Right atrium auricular region (tissue), 2 donors: Measurements from ENCODE around the gene HDAC7. TPM values are rescaled to one million over a fixed set of nuclear protein-coding genes. Genes with fewer than 3 reads are reported as not detected.
A peak's percentile ranks its signal among the peaks of the same experiment; 100 is the strongest.

Experiments
- DNase-seq: peaks from one replicate; pipeline ENCODE4 v3.0.0-alpha.2; 2019; ENCODE audit warnings: low spot score
- H3K27ac ChIP-seq, 2 donors: fragments of 200-600 bp; sonication (generic); 1 replicate in 1 of 2; 2 replicates in 1 of 2; pipeline ENCODE4 v1.5.1; 2016 to 2019
- H3K27me3 ChIP-seq, 2 donors: fragments of 200-600 bp; sonication (generic); one replicate each; pipeline versions ENCODE4 v1.5.1 to v1.6.0; 2017 to 2019
- H3K36me3 ChIP-seq: fragments of 200-600 bp; sonication (generic); one replicate; pipeline ENCODE4 v1.5.1; 2016
- H3K4me1 ChIP-seq, 2 donors: fragments of 200-600 bp; sonication (generic); one replicate each; pipeline versions ENCODE4 v1.5.1 to v1.6.0; 2017 to 2019
- H3K4me3 ChIP-seq, 2 donors: fragments of 200-600 bp; sonication (generic); 1 replicate in 1 of 2; 2 replicates in 1 of 2; pipeline ENCODE4 v1.5.1; 2017 to 2019; ENCODE audit warnings: mild to moderate bottlenecking in 1 of 2, moderate library complexity in 1 of 2
- H3K9me3 ChIP-seq, 2 donors: fragments of 200-600 bp; sonication (generic); one replicate each; pipeline ENCODE4 v1.5.1; 2019
- total RNA-seq, 2 donors: library from RNA; depleted of rRNA; stranded (reverse); fragments of >200 nt; gene quantifications; one replicate each; pipeline ENCODE4 v1.1.0, GENCODE V29; 2016
- TF ChIP-seq, protein P1 (sequence below), 2 donors: fragments of 200-600 bp; sonication (generic); IDR thresholded peaks; one replicate each; pipeline ENCODE4 v1.5.1; 2019; ENCODE audit warnings: antibody characterized with exemption in 2 of 2

HDAC7 gene
- total RNA-seq, 2 donors from 2014 or later, result 33.4 to 60.2 TPM

DNA sequence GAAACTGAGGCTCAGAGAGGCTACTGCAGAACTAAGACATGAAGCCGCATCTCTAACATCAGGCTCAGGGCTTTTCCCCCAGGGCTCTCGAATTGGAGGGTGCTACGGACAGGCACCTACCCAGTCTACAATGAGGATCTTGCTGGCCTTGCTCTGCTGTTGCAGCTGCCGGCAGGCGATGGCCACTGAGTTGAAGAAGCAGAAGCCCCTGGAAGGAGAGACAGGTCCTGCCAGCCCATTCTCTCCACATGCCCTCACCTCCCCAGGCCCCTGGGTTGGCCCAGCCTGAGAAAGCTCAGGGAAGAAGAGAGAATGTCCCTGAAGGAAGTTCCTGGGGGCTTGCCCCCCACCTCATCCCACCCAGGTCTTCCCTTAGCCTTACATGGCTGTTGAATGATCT is 30.6 kb downstream of the HDAC7 start:
- H3K27ac ChIP-seq, result no peak overlapping the region
- no peaks in the 10 kb centered on the region for H3K9me3 ChIP-seq
- no peaks in the 10 kb centered on the region for H3K27me3 ChIP-seq
- DNase-seq, result no peak
- peaks cover 0 to 9% of the 10 kb centered on the region in 2 donors for H3K4me1 ChIP-seq
- H3K4me3 ChIP-seq, result no peak overlapping the region
- TF ChIP-seq, protein P1, sequence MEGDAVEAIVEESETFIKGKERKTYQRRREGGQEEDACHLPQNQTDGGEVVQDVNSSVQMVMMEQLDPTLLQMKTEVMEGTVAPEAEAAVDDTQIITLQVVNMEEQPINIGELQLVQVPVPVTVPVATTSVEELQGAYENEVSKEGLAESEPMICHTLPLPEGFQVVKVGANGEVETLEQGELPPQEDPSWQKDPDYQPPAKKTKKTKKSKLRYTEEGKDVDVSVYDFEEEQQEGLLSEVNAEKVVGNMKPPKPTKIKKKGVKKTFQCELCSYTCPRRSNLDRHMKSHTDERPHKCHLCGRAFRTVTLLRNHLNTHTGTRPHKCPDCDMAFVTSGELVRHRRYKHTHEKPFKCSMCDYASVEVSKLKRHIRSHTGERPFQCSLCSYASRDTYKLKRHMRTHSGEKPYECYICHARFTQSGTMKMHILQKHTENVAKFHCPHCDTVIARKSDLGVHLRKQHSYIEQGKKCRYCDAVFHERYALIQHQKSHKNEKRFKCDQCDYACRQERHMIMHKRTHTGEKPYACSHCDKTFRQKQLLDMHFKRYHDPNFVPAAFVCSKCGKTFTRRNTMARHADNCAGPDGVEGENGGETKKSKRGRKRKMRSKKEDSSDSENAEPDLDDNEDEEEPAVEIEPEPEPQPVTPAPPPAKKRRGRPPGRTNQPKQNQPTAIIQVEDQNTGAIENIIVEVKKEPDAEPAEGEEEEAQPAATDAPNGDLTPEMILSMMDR (IDR thresholded peaks at IDR 0.05), result no peak
- H3K36me3 ChIP-seq, result peaks cover 100% of the 10 kb centered on the region

DNA sequence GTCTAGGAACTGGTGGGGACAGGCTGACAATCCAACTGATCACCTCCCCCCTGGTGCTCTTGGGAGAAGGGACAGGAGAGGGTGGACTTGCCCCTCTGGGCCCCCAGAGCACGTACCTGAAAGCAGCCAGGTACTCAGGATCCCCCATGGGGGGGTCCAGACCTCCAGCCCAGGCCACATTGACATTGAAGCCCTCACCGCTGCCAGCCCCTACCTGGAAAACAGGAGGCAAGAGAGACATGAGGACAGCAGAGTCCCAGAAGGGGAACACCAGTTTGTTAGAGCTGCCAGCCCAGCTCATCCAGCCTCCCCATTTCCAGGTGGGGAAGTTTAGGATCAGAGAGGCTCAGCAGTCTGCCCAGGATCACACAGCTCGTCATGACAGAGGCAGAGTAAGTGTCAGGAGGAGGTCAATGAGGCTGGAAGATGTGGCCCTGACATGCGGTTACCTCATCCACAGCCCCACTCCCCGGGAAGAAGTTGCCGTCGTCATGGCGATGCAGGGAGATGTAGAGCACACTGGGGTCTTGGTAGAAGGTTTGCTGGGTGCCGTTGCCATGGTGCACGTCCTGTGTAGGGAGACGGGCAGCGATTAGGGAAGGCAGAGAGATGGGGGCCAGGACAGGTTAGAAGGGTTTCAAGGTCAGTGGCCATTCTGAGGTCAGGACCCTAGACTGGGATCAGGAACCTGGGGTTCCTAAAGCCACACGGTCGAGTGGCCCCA is 31.9 kb downstream of the HDAC7 start:
- H3K27ac ChIP-seq, result no peak overlapping the region
- peaks cover 100% of the 10 kb centered on the region for H3K36me3 ChIP-seq
- no peaks in the 10 kb centered on the region for H3K27me3 ChIP-seq
- peaks cover 0 to 9% of the 10 kb centered on the region in 2 donors for H3K4me1 ChIP-seq
- H3K4me3 ChIP-seq, result no peak overlapping the region
- no peaks in the 10 kb centered on the region for H3K9me3 ChIP-seq
- TF ChIP-seq, protein P1 (IDR thresholded peaks at IDR 0.05), result no peak
- no peak for DNase-seq

DNA sequence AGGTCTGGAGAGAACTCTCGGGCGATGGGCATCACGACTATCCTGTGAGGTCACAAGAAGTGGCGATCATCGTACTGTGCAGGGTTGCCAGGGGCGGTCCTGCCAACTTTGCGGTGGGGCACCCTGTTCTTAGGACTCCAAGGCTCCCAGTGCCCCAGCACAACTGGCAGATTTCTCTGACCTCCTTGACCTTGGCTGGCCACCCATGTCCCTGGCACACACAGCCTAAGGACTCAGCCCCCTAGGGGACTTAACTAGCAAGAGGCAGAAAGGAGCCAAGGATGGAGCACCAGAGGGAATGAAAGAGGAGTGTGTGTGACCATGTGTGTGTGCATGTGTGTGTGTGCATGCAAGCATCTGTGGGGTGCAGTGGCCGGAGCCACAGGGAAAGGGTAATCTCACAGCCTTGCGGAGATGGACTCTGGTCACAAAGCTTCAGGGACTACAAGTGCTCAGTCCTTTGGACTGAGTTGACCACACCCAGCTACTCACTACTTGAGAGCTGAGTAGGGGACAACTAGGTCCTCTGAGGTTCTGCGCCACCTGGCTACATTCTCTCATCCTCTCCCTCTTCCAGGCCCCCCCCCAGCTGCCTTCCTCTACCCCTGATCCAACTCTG is 32.9 kb downstream of the HDAC7 start:
- peaks cover 0 to 9% of the 10 kb centered on the region in 2 donors for H3K4me1 ChIP-seq
- H3K4me3 ChIP-seq, result no peak overlapping the region
- DNase-seq, result no peak
- no peaks in the 10 kb centered on the region for H3K9me3 ChIP-seq
- H3K36me3 ChIP-seq, result peaks cover 91% of the 10 kb centered on the region
- H3K27ac ChIP-seq, result peak overlapping the region in 1 of 2 donors; percentile 6
- TF ChIP-seq, protein P1 (IDR thresholded peaks at IDR 0.05), result no peak
- H3K27me3 ChIP-seq, result no peaks in the 10 kb centered on the region

DNA sequence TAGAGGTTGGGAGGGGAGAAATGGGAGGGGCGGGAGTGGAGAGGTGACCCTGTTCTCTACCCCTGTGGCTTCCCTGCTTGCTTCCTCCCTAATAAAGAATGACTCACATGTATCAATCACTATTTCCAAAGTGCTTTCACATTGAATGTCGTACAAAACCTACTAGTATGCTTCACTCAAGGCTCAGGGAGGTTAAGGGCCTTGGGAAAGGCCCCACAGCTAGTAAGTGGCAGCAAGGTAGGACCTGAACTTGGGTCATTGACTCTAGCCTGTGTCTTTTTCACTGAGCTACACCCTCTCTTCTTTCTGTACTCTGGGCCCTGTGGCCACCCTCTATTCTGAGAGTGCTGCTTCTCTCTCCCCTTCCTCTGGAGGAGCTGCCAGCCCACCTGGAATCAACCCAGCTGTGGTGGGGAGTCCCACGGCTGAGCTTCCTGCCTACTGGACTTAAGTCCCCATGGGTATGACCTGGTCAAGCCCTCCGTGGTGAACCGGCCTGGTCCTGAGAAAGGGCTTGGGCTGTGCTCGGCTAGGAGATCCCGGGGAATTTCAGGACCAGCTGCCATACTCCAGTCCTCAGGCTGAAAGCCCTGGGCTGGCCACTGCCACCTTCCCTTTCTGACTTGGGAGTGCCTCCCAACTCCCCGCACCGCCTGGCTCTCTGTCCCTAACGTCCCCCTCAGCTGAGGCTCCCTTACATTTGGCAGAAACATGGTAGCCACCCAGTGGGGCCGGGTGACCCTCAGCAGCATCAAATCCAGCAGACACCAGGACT is 33.6 kb downstream of the HDAC7 start:
- no peak overlapping the region for H3K4me3 ChIP-seq
- DNase-seq, result no peak
- H3K27me3 ChIP-seq, result no peaks in the 10 kb centered on the region
- peaks cover 0 to 9% of the 10 kb centered on the region in 2 donors for H3K4me1 ChIP-seq
- H3K27ac ChIP-seq, result peak overlapping the region; percentile 6 to 12
- TF ChIP-seq, protein P1 (IDR thresholded peaks at IDR 0.05), result no peak
- H3K9me3 ChIP-seq, result no peaks in the 10 kb centered on the region
- peaks cover 84% of the 10 kb centered on the region for H3K36me3 ChIP-seq

GRCh38 chr12:47785036-47785886 is 34.4 kb downstream of the HDAC7 start:
- DNase-seq, result no peak
- Histone ChIP-seq H3K4me1 (peaks cover 0 to 9% of the 10 kb centered on the region in 2 donors), H3K4me3 (no peak overlapping the region), H3K36me3 (peaks cover 76% of the 10 kb centered on the region), H3K9me3 (no peaks in the 10 kb centered on the region), H3K27me3 (no peaks in the 10 kb centered on the region), H3K27ac (no peak overlapping the region)
- TF ChIP-seq, protein P1 (IDR thresholded peaks at IDR 0.05), result no peak
